ENCODE results near the gene DXO. TPM values are rescaled to one million over a fixed set of nuclear protein-coding genes. Genes with fewer than 3 reads are reported as not detected.

Gene DXO
- total and polyA plus RNA-seq, 2 of the 13 experiments (the other 11 are each of a cell fraction or from before 2014, with no cell fraction given), result 18.6 to 26.2 TPM

- TF ChIP-seq NFIB (CRISPR knock-in tag; IDR thresholded peaks at IDR 0.05; ENCODE audit: borderline replicate concordance) (no peak), ZNF570 (CRISPR knock-in tag; IDR thresholded peaks at IDR 0.05; ENCODE audit: borderline replicate concordance) (no peak), ZNF503 (CRISPR knock-in tag; IDR thresholded peaks at IDR 0.05) (peak; percentile 81; the same call in 1 of the 2 replicates), TBX2 (CRISPR knock-in tag; IDR thresholded peaks at IDR 0.05; ENCODE audit: borderline replicate concordance) (peak; percentile 98), TARDBP (CRISPR knock-in tag; IDR thresholded peaks at IDR 0.05) (peak; percentile 88), ISL2 (CRISPR knock-in tag; IDR thresholded peaks at IDR 0.05) (peak; percentile 94), ZNF879 (CRISPR knock-in tag; IDR thresholded peaks at IDR 0.05) (no peak; the same call in 1 of the 2 replicates), RNF2 (conservative IDR thresholded peaks at IDR 0.05; ENCODE audit: low read depth) (no peak), ZBTB14 (CRISPR knock-in tag; IDR thresholded peaks at IDR 0.05) (peak; percentile 72; the same call in 1 of the 2 replicates), DR1 (CRISPR knock-in tag; IDR thresholded peaks at IDR 0.05) (peak; percentile 90), CCAR2 (optimal IDR thresholded peaks at IDR 0.05; ENCODE audit: low read depth, low read length) (no peak), SIN3A (IDR thresholded peaks at IDR 0.05; ENCODE audit: borderline replicate concordance, low read depth, low read length) (peak; percentile 98), KDM4B (CRISPR knock-in tag; IDR thresholded peaks at IDR 0.05) (peak; percentile 90), ZNF75D (CRISPR knock-in tag; IDR thresholded peaks at IDR 0.05; ENCODE audit: borderline replicate concordance) (no peak), SP5 (CRISPR knock-in tag; IDR thresholded peaks at IDR 0.05; ENCODE audit: borderline replicate concordance, low read depth) (peak; percentile 59), MLLT10 (CRISPR knock-in tag; IDR thresholded peaks at IDR 0.05) (no peak), MAFK (conservative IDR thresholded peaks at IDR 0.05 in 1 of 2, IDR thresholded peaks at IDR 0.05 in 1 of 2; ENCODE audit: low read length in 2 of 2) (no peak), ZZZ3 (CRISPR knock-in tag; IDR thresholded peaks at IDR 0.05; ENCODE audit: borderline replicate concordance) (peak; percentile 77)
- TF ChIP-seq, protein P1, sequence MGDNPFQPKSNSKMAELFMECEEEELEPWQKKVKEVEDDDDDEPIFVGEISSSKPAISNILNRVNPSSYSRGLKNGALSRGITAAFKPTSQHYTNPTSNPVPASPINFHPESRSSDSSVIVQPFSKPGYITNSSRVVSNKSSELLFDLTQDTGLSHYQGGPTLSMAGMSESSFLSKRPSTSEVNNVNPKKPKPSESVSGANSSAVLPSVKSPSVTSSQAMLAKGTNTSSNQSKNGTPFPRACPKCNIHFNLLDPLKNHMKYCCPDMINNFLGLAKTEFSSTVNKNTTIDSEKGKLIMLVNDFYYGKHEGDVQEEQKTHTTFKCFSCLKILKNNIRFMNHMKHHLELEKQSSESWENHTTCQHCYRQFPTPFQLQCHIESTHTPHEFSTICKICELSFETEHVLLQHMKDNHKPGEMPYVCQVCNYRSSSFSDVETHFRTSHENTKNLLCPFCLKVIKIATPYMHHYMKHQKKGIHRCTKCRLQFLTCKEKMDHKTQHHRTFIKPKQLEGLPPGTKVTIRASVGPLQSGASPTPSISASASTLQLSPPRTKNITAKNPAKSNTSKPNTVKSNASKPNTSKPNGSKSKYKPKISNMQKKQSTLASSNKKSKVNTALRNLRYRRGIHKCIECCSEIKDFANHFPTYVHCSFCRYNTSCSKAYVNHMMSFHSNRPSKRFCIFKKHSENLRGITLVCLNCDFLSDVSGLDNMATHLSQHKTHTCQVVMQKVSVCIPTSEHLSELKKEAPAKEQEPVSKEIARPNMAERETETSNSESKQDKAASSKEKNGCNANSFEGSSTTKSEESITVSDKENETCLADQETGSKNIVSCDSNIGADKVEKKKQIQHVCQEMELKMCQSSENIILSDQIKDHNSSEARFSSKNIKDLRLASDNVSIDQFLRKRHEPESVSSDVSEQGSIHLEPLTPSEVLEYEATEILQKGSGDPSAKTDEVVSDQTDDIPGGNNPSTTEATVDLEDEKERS (CRISPR knock-in tag; IDR thresholded peaks at IDR 0.05), result no peak
- TF ChIP-seq, protein P2, sequence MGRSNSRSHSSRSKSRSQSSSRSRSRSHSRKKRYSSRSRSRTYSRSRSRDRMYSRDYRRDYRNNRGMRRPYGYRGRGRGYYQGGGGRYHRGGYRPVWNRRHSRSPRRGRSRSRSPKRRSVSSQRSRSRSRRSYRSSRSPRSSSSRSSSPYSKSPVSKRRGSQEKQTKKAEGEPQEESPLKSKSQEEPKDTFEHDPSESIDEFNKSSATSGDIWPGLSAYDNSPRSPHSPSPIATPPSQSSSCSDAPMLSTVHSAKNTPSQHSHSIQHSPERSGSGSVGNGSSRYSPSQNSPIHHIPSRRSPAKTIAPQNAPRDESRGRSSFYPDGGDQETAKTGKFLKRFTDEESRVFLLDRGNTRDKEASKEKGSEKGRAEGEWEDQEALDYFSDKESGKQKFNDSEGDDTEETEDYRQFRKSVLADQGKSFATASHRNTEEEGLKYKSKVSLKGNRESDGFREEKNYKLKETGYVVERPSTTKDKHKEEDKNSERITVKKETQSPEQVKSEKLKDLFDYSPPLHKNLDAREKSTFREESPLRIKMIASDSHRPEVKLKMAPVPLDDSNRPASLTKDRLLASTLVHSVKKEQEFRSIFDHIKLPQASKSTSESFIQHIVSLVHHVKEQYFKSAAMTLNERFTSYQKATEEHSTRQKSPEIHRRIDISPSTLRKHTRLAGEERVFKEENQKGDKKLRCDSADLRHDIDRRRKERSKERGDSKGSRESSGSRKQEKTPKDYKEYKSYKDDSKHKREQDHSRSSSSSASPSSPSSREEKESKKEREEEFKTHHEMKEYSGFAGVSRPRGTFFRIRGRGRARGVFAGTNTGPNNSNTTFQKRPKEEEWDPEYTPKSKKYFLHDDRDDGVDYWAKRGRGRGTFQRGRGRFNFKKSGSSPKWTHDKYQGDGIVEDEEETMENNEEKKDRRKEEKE (IDR thresholded peaks at IDR 0.05), result no peak
Measured at GRCh38 chr6:31958741-31959739, 12.9 kb downstream of the DXO start, which contains the start of the genes NELFE and SKIC2 (continued).

Measured in HepG2 (cell line).